Ovary (tissue), 3 donors: ENCODE results near the gene MEF2B.

ENCODE experiments used
- CTCF ChIP-seq, 3 donors: fragments of 450-650 bp in 2 of 3; fragments of 200-600 bp in 1 of 3; IDR thresholded peaks; one replicate each; pipeline versions ENCODE4 v1.5.1 to v1.8.0; 2016 to 2022; ENCODE audit warnings: antibody characterized with exemption in 3 of 3, mild to moderate bottlenecking in 1 of 3
- POLR2A ChIP-seq: fragments of 450-650 bp; IDR thresholded peaks from one replicate; pipeline ENCODE4 v1.6.1; 2017; ENCODE audit warnings: antibody characterized with exemption, mild to moderate bottlenecking, moderate library complexity
- donor health status: DM: no; HTN: no; CAD: no.

- TF ChIP-seq CTCF (IDR thresholded peaks at IDR 0.05) (no peak), POLR2A (no peak)
Observed at GRCh38 chr19:19140476-19140875, 29.6 kb downstream of the MEF2B start.
